Neural crest cell (in vitro differentiated cells): Measurements from ENCODE around the gene AATK. TPM values are rescaled to one million over a fixed set of nuclear protein-coding genes. Genes with fewer than 3 reads are reported as not detected.

Source experiments
- DNase-seq: peaks from one replicate; pipeline ENCODE4 v3.0.0; 2021; ENCODE audit warnings: low read depth, mixed read lengths, low spot score
- H3K27ac Mint-ChIP-seq: one replicate; pipeline ENCODE4 v1.8.0; 2021; ENCODE audit warnings: mild to moderate bottlenecking, mixed read lengths; ENCODE audit not compliant: unreplicated experiment
- H3K27me3 Mint-ChIP-seq: 2 replicates; pipeline ENCODE4 v1.8.0; 2021; ENCODE audit warnings: low read depth, mild to moderate bottlenecking, mixed read lengths
- H3K36me3 Mint-ChIP-seq: 2 replicates; pipeline ENCODE4 v1.8.0; 2021; ENCODE audit warnings: low read depth, mild to moderate bottlenecking, mixed read lengths
- H3K4me1 Mint-ChIP-seq: 2 replicates; pipeline ENCODE4 v1.8.0; 2021; ENCODE audit warnings: mixed read lengths
- H3K4me3 Mint-ChIP-seq: one replicate; pipeline ENCODE4 v1.8.0; 2021; ENCODE audit warnings: mild to moderate bottlenecking, mixed read lengths
- H3K9me3 Mint-ChIP-seq: 2 replicates; pipeline ENCODE4 v1.8.0; 2021; ENCODE audit warnings: mixed read lengths
- CTCF ChIP-seq: fragments of 200-600 bp; sonication (generic); conservative IDR thresholded peaks from 2 replicates; pipeline ENCODE4 v1.5.0; 2021; ENCODE audit warnings: antibody characterized with exemption, mild to moderate bottlenecking
- total RNA-seq: library from RNA; stranded (reverse); gene quantifications from 2 replicates; pipeline ENCODE4 v1.2.1, GENCODE V29; 2021

AATK gene
- total RNA-seq, 1 donor from 2014 or later, result 6.0 TPM

- no peaks in the 10 kb centered on the region for H3K36me3 Mint-ChIP-seq
- TF ChIP-seq CTCF, result no peak
- DNase-seq, result no peak
- no peaks in the 10 kb centered on the region for H3K9me3 Mint-ChIP-seq
- H3K27me3 Mint-ChIP-seq, result no peaks in the 10 kb centered on the region
- H3K4me1 Mint-ChIP-seq, result peaks cover 4% of the 10 kb centered on the region
- no peak overlapping the region for H3K4me3 Mint-ChIP-seq
- no peak overlapping the region for H3K27ac Mint-ChIP-seq
Observed at GRCh38 chr17:81128338-81128737, 37.7 kb downstream of the AATK start.

- no peaks in the 10 kb centered on the region for H3K36me3 Mint-ChIP-seq
- H3K27me3 Mint-ChIP-seq, result no peaks in the 10 kb centered on the region
- peaks cover 4% of the 10 kb centered on the region for H3K4me1 Mint-ChIP-seq
- H3K9me3 Mint-ChIP-seq, result no peaks in the 10 kb centered on the region
- H3K27ac Mint-ChIP-seq, result no peak overlapping the region
- no peak for TF ChIP-seq CTCF
- no peak overlapping the region for H3K4me3 Mint-ChIP-seq
- DNase-seq, result no peak
Observed at GRCh38 chr17:81127526-81128177, 38.4 kb downstream of the AATK start.

- Mint-ChIP-seq H3K27me3 (no peaks in the 10 kb centered on the region), H3K36me3 (no peaks in the 10 kb centered on the region), H3K4me3 (no peak overlapping the region), H3K27ac (no peak overlapping the region), H3K9me3 (no peaks in the 10 kb centered on the region), H3K4me1 (peaks cover 4% of the 10 kb centered on the region)
- no peak for TF ChIP-seq CTCF
- no peak for DNase-seq
Observed at GRCh38 chr17:81127133-81127455, 38.9 kb downstream of the AATK start.

GRCh38 chr17:81126281-81127132 lies 39.5 kb downstream of the AATK start:
- TF ChIP-seq CTCF, result no peak
- Mint-ChIP-seq H3K4me3 (no peak overlapping the region), H3K36me3 (no peaks in the 10 kb centered on the region), H3K9me3 (no peaks in the 10 kb centered on the region), H3K27me3 (no peaks in the 10 kb centered on the region), H3K27ac (no peak overlapping the region), H3K4me1 (peaks cover 4% of the 10 kb centered on the region)
- no peak for DNase-seq

GRCh38 chr17:81125573-81126081 lies 40.4 kb downstream of the AATK start:
- Mint-ChIP-seq H3K36me3 (no peaks in the 10 kb centered on the region), H3K4me1 (peaks cover 4% of the 10 kb centered on the region), H3K27ac (no peak overlapping the region), H3K4me3 (no peak overlapping the region), H3K27me3 (no peaks in the 10 kb centered on the region), H3K9me3 (no peaks in the 10 kb centered on the region)
- DNase-seq, result no peak
- no peak for TF ChIP-seq CTCF
